ENCODE data around the gene HPD. TPM values are rescaled to one million over a fixed set of nuclear protein-coding genes. Genes with fewer than 3 reads are reported as not detected.

Gene HPD
- total and polyA plus RNA-seq, 4 donors, result 0.88 to 4.0 (median 1.2) TPM; not detected in 1

GRCh38 chr12:121830134-121830533 lies 28.5 kb downstream of the HPD start:
- TF ChIP-seq CTCF (IDR thresholded peaks at IDR 0.05; ENCODE audit: control extremely low read depth, extremely low read depth), result no peak
- Histone ChIP-seq H3K4me3 (no peak overlapping the region), H3K4me1 (ENCODE audit: control insufficient read depth in 5 of 5, insufficient read depth in 5 of 5, low read length in 5 of 5) (no peaks in the 10 kb centered on the region), H3K27ac (ENCODE audit: low read depth in 1 of 2, low read length in 1 of 2) (no peak overlapping the region), H3K9me3 (ENCODE audit: control insufficient read depth in 4 of 4, insufficient read depth in 3 of 4, low read length in 3 of 4) (no peaks in the 10 kb centered on the region), H3K9ac (ENCODE audit: insufficient read depth in 1 of 2, low read length in 2 of 2) (no peak overlapping the region), H3K27me3 (ENCODE audit: control insufficient read depth in 3 of 3, insufficient read depth in 3 of 3, low read length in 2 of 3) (no peaks in the 10 kb centered on the region), H3K36me3 (ENCODE audit: control insufficient read depth in 4 of 4, insufficient read depth in 4 of 4, low read length in 4 of 4) (peaks cover 12 to 51% (median 29%) of the 10 kb centered on the region in 4 donors)
- WGBS, 2 donors, result 94% methylated on average over 23 of the region's 23 CpGs
- DNase-seq, result no peak
- no peak for ATAC-seq (ENCODE audit: insufficient read depth, low FRiP score)

- H3K36me3 ChIP-seq (ENCODE audit: control insufficient read depth in 4 of 4, insufficient read depth in 4 of 4, low read length in 4 of 4), result peaks cover 12 to 55% (median 29%) of the 10 kb centered on the region in 4 donors
These were observed 29.3 kb downstream of the HPD start for GRCh38 chr12:121829250-121829918.

DNA sequence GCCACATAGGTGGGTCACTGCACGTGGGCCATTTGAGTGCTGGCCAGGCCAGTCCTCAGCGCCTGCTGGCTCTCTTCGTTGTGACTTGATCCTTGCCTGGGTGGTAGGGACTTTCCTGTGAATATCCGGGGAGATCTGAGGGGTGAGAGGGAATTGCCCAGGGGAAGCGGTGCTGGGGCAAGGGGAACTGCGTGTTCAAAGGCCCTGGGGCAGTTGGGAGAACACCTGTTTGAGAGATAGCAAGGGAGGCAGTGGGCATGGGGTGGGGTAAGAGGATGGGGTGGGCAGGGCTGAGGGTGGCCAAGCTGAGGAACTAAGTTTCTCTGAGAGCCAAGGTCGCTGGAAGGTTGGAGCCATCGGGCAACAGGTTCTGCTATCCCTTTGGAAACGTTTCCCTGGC lies 29.8 kb downstream of the HPD start:
- TF ChIP-seq CTCF (IDR thresholded peaks at IDR 0.05; ENCODE audit: control extremely low read depth, extremely low read depth), result no peak
- 90 to 94% methylated on average over 9 of the region's 9 CpGs for WGBS, 2 donors
- Histone ChIP-seq H3K27ac (ENCODE audit: low read depth in 1 of 2, low read length in 1 of 2) (no peak overlapping the region), H3K9me3 (ENCODE audit: control insufficient read depth in 4 of 4, insufficient read depth in 3 of 4, low read length in 3 of 4) (no peaks in the 10 kb centered on the region), H3K4me1 (ENCODE audit: control insufficient read depth in 5 of 5, insufficient read depth in 5 of 5, low read length in 5 of 5) (no peaks in the 10 kb centered on the region), H3K4me3 (no peak overlapping the region), H3K36me3 (ENCODE audit: control insufficient read depth in 4 of 4, insufficient read depth in 4 of 4, low read length in 4 of 4) (peaks cover 13 to 58% (median 32%) of the 10 kb centered on the region in 4 donors), H3K9ac (ENCODE audit: insufficient read depth in 1 of 2, low read length in 2 of 2) (no peak overlapping the region), H3K27me3 (ENCODE audit: control insufficient read depth in 3 of 3, insufficient read depth in 3 of 3, low read length in 2 of 3) (no peaks in the 10 kb centered on the region)
- no peak for DNase-seq
- ATAC-seq (ENCODE audit: insufficient read depth, low FRiP score), result no peak

More at GRCh38 chr12:121829250-121829918, 29.3 kb downstream of the HPD start:
- DNase-seq (peak in 2 of 3 donors; percentile 19), ATAC-seq (ENCODE audit: insufficient read depth, low FRiP score) (no peak)
- TF ChIP-seq CTCF (IDR thresholded peaks at IDR 0.05; ENCODE audit: control extremely low read depth, extremely low read depth), result no peak
- Histone ChIP-seq H3K4me3 (no peak overlapping the region), H3K4me1 (ENCODE audit: control insufficient read depth in 5 of 5, insufficient read depth in 5 of 5, low read length in 5 of 5) (no peaks in the 10 kb centered on the region), H3K9ac (ENCODE audit: insufficient read depth in 1 of 2, low read length in 2 of 2) (no peak overlapping the region), H3K27ac (ENCODE audit: low read depth in 1 of 2, low read length in 1 of 2) (no peak overlapping the region), H3K9me3 (ENCODE audit: control insufficient read depth in 4 of 4, insufficient read depth in 3 of 4, low read length in 3 of 4) (no peaks in the 10 kb centered on the region), H3K27me3 (ENCODE audit: control insufficient read depth in 3 of 3, insufficient read depth in 3 of 3, low read length in 2 of 3) (no peaks in the 10 kb centered on the region)
- WGBS, 2 donors, result 88 to 91% methylated on average over 7 of the region's 7 CpGs

Measured in lung (tissue), 12 donors.